Iris pigment epithelial cell (primary cell): ENCODE data around the gene GOLT1A.

Experiments
- DNase-seq: peaks from one replicate; pipeline ENCODE4 v3.0.0-alpha.2; 2011; ENCODE audit warnings: low read depth

GOLT1A gene

DNA sequence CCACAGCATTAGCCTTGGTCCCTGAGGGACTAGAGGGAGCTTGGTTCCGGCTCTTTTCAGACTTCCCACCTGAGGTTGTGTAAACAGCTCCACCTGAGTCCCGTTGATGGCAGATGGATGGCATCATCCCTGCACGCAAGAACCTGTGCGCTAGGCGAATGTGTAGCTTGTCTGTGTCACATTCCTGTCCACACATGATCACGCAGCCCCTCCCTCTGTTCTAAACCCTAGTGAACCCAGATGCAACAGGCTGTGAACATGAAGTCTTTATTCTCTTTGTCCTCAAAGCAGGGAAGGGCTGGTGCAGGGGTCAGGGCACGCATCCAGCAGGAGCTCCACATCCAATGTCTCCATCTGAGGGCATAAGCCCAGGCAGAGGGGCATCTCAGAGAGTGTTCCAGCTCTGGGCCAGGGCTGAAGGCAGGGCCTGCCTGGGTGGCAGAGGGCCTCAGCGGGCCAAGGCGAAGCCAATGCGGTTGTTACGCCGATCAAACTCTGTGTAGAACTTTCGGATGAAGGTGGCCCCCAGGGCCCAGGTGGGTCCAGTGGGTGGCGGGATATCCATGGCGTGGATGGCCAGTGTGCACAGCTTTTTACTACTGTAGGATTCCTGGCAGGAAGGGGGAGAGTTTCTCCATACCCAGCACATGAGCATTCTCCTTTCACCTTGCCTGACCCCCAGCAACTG lies 59.1 kb downstream of the GOLT1A start:
- DNase-seq, result no peak

DNA sequence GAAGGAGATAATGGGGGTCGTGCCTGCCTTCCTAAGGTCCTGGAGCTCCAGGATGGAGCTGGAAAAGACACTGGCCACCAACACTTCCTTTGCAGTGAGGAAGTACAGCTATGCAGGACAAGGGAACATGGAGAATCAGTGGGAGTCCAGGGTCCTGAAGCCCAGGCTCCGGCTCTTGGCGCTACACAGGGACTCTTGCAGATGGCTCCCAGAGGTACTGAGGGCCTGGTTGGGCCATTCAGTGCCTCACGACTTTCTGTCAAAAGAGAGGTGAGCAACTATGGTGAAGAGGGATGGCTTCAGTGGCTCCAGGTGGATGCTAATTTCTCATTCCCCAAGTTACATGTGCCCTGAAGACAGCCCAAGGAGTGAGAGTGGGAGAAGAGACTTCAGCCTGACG lies 60.1 kb downstream of the GOLT1A start:
- DNase-seq, result no peak

DNA sequence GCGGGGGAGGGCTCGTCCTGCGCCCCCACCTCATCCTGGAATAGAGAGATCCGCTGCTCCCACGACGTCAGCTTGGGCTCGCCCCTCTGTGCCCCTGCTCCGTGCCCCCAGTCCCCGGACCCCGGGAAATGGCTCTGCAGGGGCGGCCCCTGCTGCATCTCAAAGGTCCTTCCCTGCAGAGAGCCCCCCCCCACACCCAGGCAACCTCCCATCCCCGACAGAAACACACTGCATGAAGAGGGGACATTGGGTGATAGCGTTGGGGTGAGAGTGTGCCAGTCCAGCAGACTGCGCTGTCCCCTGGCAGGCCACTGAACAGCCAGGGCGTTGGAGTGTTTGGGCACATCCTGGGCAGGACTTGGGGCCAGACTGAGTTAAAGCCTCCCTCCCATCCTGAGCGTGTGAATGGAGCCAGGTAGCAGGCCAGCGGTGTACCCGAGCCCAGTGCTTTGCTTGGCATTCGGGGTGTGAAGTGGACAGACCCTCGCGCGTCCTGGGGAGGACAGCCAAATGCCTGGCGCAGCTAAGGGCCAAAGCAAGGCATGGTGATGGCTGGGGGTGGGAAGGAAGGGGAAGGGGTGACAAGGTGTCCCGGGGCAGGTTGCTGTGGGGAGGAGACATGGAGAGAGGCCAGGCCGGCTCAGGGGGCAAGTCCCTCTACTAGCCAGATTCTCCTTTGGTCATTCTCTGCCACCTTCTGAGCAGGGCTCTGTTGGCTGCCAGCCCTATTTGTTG lies 61.3 kb downstream of the GOLT1A start:
- DNase-seq, result no peak

DNA sequence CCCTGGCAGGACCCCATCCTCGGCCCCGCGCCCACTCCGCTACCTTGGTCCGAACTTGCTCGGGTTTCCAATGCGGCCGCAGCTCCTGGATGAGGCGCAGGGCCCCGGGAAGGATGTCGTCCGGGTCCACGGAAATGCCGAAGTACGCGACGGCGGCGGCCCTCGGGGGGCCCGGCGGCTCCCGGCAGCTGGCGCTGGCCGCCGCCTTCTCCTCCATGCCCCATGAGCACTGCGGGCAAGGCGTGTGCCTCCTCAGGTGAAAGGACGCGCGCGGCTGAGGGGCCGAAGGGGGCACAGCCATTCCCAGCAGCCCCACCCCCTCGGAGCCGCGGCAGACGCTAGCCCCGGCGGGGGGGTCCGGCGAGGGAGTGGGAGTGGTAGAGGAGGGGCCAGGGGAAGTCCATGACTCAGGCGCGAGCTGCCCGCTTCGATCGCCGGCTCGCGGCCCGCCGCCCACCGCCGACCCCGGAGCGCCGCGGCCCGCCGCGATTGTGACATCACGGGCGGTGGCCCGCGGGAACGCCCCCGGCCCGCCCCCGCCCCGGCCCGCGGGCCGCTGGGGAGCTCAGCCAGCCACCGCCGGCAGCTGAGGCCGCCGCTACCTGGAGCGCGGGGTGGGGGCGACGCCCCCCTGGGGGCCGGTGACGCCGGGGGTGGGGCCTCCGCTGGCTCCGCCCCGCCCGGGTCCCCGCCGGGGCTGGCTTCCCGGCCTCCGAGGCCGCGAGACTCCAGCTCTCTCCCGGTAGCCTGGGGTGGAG lies 62.1 kb downstream of the GOLT1A start, which contains the start of gene ETNK2:
Gene ETNK2, minus strand, starts transcription at position 493 of the 758 bp plus-strand sequence. Its CDS starts 192 bp downstream, at position 301.
- peak; percentile 34 for DNase-seq

DNA sequence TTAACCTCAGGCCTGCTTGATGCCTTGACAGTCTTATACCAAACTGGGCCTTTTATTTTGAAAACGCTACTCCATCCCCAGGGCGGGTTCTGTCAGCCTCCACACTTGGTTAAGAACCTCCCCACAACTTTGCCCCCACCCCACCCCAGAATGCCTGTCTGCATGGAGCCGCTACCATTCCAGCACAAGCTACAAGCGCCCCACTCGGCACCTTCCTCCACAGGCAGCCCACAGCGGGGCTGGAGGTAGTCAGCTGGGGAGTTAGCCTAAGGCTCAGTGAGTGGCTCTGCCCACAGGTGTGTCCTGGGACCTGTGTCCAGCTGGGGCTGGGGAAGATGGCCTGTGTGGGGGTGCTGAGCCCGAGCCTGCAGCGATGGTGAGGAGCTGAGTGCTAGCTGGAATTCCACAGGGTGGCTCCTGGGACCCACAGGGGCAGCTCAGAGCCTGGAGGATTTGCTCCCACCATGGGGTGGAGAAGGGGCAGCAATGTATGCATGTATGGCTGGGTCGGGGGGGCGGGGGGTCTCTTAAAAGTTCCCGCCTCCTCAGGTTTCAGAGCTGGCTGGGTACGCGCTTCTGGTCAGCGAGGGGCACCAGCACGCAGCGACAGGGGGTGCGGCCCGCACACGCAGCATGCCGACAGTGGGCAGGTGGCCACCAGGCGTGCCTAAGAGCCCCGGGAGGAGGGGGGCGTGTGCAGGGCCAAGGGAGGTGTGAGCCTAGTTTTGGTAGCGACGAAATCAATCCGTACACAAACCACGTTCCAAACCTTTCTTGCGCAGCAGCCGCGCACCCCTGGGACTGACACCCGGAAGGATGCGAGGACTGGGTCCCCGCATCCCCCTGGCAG lies 62.9 kb downstream of the GOLT1A start:
- DNase-seq, result no peak

DNA sequence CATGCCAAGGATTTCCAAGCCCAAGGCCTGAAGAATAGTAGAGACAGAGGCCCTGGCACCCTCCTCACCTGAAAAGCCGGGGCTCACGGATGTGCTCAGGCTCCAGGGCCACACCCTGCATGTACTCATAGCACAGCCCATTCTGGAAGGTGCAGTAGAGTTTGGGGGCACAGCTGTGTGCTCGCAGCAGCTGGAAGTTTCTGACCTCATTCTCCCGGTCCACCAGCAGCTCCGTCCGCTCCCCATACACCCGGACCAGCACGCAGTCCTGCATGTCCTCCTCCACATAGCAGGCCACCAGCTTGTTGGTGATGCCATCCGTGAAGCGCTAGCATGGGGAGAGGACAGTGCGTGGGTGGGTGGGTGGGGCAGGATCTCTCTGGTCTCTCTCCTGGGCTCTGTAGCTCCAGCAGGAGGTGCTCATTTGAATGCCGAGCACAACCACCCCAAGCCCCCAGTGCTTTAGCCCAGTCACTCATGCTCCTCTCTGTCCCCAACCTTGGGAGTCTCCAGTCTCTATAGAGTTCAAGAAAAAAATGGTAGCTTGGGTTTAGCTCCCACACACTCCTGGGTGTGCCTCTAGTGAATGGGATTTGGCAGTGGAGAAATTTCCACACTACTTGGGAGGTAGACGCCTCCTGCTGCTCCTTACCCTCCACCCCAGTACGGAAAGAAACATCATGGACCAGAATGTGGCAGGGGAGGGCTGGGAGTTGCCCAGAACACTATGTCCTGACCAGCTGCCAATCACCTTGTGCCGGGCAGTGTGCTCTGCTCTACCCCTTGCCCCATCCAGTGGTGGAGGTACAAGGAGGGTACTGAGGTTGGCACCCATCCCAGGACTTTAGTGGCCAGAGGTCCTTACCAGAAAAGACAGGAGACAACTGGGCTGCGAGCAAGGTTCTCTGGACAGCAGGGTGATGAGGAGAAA lies 63.9 kb downstream of the GOLT1A start:
- DNase-seq, result no peak

DNA sequence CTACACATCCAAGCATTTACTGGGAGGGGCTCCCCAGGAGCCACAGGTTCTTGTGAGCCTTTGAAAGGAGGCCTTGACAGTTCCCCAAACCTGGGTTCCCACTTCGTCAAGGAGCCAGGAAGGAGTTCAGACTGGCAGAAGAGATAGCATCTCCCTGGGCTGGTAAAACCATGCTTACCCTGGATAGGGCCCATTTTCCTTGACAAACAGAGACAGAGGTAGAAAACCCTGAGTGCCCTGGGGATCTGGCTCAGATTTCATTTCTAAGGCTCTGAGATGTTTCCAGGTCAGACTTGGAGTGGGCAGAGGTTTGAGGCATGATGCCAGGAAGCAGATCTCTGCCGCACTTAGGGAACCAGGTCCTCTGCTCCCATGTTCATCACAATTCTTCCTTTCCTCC lies 64.7 kb downstream of the GOLT1A start:
- no peak for DNase-seq
